CD4-positive, alpha-beta T cell treated with Interleukin-4 for 4 hours (primary cell): ENCODE results near the gene HESX1.

Source experiments
- DNase-seq: peaks from one replicate; pipeline ENCODE4 v3.0.0-alpha.2; 2020

The HESX1 gene

DNA sequence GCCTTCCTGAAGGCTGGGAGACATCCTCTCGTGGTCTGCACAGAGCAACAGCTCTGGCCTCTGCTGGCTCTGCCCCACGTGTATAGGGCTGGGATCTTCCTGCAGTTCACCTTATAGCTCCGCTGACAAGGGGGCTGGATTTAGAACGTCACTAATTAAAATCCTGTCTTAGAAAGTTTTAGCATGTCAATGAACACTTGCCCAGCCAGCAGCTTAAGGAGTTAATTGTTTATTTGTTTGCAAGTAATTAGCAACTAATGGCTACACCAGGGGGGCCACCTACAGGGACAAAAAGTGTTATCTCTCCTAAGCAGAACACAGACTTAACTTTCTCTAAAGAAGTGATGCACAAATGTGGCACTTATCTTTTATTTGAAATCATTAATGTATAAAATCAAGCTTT lies at the start of gene HESX1:
Gene HESX1, minus strand, starts transcription at position 84 of the 403 bp plus-strand sequence. Its CDS starts 60 bp downstream, at position 24.
- no peak for DNase-seq

DNA sequence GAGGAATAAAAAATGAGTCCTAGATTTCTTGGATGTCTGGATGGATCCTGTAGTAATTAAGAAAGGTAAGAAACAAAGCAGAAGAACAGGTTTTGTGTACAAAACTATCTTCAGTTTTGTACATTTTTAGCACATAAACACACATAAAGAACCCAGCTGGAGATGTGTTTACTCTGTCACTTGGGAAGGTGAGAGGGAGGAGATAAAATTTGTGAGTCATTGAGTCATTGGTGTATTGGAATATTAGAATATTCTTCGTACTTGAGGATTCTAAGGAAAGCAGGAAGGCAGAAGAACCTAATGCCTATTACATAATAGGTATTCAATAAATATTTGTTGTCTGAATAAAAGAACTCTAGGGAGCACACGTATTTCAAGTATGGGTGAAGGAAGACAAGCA lies 45.2 kb upstream of the HESX1 start:
- DNase-seq, result no peak

DNA sequence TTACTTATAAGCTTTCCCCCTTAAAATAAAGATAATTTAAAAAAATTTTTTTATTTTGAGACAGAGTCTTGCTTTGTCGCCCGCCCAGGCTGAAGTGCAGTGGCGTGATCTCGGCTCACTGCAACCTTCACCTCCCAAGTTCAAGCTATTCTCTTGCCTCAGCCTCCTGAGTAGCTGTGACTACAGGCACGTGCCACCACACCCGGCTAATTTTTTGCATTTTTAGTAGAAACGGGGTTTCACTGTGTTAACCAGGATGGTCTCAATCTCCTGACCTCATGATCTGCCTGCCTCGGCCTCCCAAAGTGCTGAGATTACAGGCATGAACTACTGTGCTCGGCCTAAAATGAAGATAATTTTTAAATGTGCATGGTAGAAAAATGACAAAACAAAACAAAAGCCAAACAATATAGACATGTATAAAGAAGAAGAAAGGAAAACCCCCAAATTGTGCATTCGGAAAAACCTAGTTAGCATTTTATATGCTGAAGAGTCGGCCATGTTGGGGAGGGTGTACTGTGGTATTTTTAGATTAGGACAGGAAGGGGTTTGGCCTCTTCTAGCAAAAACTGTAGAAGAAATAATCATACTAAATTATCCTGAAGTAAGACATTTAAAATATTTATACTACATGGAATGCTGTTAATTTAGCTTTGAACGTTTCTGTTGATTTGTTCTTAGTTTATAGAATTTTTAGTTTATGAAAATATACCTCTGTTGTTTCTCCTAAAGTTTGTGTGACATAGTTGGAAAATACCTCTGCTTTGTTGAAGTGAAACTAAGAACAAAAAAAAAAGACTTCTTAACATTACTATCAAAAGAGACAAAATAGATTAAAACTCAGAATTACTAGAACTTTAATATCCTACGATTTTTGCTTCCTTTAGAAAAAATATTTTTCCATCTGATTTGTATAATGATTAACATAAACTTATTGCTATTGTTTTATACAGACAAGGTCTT lies 35.1 kb upstream of the HESX1 start:
- DNase-seq, result no peak

DNA sequence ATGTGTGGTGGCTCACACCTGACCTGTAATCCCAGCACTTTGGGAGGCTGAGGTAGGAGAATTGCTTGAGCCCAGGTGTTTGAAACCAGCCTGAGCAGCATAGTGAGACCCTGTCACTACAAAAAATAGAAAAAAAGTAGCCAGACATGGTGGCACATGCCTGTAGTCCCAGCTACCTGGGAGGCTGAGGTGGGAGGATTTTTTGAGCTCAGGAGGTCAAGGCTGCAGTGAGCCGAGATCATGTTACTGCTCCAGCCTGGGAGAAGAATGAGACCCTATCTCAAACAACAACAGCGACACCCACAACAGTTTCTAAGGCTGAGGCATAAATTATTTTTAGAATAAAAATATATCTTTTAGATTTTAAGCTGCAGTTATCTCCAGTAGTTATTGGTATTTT lies 34.0 kb upstream of the HESX1 start:
- no peak for DNase-seq

DNA sequence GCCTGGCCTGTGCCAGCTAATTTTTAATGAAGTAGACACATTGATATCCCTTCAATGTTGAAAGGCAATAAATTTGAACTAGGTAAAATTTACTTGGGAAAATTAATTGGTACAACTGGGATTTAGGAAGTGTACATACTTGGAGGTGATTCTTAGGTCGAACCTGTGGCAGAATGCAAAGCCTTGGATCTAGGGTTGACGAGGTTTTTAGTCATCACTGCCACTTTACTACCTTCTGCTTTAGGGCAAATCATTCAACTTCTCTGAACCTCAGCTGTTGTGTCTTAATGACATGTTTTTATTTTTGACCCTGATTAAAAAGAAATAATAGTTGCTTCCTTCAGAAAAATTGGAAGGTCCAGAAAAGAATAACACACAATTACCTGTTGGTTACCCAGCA lies 30.2 kb upstream of the HESX1 start:
- DNase-seq, result no peak

DNA sequence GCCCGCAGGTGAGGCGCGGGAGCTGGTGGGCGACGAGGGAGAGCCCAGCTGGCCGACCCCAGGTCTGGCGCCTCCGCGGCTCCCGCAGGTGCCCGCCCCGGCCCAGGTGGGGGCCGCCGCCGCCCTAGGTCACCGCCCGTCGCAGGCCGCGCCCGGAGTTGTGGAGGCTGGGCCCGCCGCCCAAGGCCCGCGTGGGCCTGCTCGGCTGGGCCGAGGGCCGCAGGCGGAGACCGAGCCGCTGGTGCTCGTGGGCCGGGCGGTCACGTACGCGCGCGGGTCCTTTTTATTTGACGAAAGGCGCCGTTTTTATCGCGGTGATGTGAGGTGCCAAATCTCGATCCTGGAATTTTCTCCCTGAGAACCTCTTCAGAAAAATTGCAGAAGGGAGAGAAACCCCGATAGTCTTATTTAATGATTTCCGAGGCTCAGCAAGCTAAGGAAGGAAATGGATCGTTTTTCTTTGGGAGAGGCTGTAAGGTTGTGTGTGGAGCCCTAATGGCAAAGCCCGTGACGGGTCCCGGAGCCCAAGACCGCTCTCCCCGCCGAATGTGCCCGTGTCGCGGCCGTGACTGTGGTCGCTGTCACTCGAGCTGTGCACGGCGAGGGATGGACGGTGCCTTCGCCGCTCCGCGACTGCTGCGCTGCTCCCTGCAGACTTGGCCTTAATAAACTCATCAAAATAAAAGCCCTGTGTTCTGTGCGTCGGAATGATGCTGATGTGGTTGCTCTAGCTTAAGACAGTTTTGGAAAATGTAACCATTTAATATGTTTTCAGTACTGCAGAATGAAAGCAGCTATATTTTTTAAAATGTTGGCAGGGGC lies 28.4 kb upstream of the HESX1 start:
- peak; percentile 44 for DNase-seq

DNA sequence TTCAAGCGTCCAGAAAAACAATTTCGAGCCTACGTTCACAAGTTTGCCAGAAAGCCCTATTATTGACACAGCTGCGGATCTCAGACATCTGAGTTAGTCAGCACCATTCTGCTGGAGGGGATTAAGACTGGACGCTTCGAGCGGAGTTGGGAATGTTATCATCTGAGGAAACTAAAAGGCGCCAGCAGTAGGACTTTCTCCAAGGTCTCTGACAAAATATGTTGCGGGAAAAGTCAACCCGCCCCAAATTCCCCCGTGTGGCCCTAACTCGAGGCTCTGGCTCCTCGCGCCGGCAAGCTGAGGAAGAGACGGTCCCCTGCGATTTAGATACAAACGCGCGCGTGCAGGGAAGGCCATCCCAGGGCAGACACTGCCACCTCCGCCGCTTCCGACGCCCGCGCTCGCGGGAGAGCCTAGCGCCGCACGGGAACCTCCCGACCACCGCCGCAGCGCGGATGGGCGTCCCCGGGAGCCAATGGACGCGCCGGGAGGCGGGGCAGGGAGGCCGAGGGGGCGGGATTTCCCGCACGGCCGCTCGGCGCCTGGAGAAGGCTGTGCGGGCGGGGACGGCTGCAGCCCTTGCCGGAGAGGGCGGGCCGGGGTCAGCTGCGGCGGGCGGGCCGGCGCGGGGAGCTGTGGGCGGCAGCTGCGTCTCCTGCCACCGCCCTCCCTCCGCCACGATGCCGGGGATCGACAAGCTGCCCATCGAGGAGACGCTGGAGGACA lies 27.6 kb upstream of the HESX1 start, which contains the start of gene APPL1:
Gene APPL1, plus strand, starts transcription at position 526 of the 726 bp plus-strand sequence. Its CDS starts 155 bp downstream, at position 681.
- peak; percentile 80 for DNase-seq

DNA sequence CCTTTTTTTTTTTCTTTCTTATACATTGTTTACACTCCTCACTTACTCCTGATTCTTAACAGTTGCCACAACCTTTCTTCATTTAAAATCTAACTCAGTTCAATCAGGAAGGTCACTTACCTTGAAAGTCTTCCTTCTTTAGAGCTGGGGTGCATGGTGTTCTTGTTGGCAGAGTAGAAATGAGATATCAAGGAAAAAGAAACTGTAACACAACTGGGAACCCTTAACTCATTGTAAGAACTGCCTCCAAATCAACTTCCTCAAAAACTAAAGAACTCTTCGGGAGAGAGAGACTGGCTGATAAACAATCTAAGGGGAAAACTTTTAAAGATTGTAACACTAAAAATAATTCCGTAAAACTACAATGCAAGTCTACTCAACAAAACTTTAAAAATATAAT lies 26.4 kb upstream of the HESX1 start:
- DNase-seq, result no peak

DNA sequence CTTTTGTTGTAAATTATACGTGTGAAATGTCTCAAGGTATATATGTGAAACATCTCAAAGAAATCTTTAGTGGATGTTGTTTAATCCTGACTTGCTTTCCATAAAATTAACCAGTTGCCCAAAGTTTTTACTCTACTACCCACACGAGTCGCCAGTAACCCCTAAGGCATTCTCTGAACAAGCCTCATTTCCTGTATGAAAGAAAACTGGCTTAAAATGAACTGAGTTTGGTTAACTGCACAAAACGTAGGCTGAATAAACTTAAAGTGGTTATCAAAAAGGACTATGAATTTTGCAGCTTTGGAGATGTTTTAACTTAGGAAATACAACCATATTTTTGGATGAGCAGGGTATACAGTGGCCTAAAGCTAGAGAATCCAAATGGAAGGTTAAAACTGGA lies 25.1 kb upstream of the HESX1 start:
- no peak for DNase-seq

DNA sequence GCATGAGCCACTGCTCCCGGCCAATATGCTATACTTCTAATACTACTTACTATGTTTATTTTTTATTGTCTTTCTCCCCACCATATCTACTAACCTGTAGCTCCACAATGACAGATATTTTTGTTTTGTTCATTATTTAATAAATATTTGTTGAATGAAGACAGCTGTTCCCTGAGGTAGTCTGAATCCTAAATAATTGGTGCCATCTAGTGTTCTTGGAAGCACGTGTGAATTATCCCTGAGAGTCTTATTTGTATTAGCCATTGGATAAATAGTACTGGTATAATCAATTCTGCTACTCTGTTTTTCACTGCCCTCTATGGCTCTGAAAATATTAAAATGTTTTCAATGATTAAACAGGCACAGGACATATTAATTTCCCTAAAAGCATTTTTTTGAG lies 22.1 kb upstream of the HESX1 start:
- DNase-seq, result no peak

DNA sequence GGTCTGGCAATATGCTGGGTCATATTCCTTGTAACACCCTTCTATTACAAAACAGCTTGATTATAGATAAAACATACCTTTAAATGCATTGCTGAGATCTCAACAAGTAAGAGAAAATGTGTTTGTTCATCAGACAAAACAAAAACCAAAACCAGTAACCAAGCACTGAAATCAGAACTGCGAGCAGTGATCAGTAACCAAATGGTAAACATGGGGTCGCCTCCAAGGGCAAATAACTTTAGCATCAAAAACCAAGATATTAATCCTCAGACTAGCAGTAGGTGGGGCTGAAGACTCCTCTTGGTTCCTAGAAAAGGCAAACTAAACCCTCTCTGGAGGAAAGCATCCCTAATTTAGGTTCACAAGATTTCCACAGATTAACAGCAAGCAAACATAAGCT lies 6.6 kb upstream of the HESX1 start:
- DNase-seq, result no peak

DNA sequence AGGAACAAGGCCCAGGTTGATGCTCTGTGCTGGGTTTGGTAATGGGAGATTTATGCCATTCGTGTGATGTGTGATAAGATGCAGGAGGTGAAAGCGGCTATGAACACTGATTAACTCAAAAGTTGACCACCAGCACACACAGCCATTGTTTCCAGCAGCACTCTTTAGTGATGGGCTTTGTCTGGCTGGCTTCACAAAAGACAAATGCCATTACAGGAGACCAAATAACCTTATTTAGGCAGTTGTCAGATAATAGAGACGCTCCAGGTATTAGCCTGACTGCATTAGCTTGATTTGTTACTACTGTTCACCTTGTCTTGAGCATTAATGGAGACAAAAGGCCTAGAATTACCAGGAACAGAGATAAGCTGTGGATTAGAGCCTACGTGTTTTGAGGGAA lies 5.1 kb downstream of the HESX1 start:
- no peak for DNase-seq

DNA sequence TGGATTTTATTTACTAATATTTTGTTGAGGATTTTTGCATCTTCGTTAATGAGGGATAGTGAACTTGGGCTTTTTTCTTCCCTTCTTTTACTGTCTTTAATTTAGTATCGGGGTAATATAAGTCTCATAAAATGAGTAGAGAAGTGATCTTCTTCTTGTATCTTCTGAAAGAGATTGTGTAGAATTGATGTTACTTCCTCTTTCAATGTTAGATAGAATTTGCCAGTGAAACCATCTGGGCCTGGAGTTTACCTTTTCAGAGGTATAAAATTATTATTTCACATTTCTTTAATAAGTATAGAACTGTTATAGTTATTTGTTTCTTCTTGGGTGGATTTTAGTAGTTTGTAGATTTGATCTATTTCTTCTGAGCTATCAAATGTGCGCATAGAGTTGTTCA lies 7.8 kb downstream of the HESX1 start:
- no peak for DNase-seq

DNA sequence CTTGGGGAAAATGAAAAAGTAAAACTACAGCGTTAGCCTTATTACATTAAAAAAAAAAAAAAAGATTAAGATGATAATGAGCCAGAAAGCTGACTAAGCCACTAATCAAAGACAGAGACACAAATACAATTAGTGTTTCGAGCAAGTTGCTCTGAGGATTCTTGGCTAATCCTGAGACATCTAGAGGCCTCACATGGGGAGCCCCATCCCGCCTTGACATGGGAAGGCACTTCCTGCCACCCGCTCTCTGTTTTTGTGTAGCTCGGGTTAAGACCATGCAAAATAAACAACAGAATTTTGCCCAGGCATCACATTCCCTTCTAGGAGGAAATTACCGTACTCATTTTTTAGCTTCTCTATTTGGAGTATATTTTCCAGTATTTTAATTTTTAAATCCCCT lies 15.3 kb downstream of the HESX1 start:
- DNase-seq, result no peak

DNA sequence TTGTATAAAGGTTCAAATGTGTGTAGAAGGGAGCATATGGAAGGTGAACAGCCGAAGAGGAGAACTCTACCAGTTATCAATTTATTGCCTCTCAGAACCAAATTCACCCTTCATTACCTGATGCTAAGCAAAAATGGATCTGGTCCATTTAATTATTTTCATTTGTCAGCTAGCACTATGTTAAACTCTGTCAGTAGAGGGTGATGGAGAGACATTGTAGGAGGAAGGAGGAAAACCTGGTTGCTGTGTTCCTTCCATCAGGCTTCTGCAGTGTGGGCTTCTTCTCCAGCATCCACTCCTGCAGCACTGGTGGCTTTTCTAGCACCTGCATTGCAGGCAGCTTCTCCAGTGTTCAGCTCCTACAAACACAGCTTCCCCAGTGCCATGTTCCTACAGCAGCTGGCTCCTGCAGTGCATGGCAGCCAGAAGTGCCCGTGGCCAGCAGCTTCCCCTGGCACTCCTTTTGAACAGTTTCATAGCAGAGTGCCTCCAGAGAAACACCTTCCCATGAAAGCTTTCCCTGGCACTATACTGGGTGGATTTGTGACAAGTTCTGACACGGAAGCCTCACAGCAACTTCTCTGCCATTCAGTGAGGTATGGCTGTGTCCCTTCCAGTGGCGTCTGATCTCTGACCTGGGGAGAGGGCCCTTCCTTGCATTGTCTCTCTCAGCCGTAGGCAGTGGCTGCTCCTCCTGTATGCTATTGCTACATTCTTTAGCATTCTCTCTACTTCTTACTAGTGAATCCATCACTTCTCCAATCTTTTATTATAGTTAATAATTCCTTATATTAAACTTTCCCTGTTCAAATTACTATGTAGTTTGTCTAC lies 20.0 kb downstream of the HESX1 start:
- no peak for DNase-seq

DNA sequence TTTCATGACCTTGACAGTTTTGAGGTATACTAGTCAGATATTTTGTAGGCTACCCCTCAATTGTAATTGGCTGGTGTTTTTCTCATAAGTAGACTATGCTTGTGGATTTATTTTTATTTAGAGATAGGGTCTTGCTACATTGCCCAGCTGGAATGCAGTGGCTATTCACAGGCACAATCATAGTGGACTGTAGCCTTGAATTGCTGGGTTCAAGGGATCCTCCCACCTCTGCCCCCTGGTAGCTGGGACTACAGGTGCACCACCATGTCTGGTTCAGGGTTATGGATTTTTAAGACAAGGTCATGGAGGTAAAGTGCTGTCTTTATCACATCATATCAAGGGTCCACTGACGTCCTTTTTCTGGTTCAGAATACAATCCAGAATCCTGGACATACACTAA lies 23.7 kb downstream of the HESX1 start:
- no peak for DNase-seq

DNA sequence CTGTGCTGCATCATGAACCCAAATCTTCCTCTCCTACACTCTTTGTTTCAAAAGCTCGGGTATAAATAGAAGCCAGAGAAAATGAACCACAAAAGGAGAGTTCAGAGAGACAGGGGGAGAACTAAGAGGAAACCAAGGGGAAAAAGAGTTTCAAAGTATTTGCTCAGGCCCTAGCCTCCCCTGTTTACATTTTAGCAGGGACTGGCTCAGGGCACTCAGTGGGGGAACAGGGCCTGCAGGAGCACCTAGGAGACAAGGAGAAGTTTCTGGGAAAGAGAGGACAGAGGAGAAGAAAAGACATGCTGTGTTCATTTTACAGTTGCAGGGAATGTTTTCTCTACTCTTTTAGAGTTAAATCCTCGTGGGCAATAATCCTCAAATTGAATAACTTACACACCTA lies 26.1 kb downstream of the HESX1 start:
- DNase-seq, result no peak

DNA sequence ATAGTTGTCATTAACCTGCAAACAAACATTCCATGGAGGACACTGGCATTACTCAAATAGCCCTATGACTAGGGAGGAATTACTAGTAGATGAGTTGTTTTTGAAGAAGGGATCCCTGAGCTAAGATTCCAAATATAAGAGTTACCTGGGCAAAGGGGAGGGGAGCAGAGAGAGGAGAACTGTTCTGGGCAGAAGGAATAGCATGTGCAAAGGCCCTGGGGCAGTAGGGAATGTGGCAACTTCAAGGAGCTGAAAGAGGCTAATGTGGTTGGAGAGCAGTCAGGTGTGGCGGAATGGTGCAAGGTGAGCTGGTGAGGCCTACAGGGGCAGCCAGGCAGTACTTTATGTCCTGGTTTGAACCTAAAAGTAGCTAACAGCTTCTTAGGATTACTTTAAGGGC lies 28.8 kb downstream of the HESX1 start:
- no peak for DNase-seq

DNA sequence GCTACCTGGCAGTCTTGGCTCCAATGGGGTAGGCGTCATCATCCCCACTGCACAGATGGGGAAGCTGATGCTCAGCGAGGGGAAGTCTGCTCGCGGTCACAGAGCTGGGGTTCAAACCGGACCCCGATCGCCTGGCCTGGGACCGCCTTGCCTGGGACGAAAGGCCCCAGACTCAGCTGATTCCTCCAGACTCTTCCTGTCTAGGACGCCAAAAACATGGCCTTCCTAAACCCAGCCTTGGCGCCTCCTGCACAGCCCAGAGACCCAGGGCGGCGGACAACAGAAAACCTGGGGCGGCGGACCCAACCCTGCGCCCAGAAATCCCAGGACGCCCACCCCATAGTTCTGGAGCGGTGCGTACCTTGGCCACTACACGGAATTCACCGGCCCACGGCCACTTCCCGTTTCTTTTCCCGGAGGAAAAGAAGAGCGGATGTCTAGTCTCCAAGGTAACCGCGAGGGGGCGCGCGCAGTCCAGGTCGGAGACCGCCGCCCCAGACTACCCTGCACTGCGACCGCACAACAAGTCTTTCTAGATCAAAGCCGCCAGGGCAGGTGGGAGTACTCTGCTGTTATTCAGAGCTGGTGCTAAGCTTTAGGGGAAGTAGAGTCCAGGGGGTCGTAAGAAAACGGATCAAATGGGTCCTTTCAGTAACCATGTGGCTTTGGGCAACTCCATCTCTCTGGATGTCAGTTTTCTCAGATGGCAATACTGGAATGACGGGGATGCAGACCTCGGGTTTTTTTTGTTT lies 29.7 kb downstream of the HESX1 start:
- peak; percentile 29 for DNase-seq

DNA sequence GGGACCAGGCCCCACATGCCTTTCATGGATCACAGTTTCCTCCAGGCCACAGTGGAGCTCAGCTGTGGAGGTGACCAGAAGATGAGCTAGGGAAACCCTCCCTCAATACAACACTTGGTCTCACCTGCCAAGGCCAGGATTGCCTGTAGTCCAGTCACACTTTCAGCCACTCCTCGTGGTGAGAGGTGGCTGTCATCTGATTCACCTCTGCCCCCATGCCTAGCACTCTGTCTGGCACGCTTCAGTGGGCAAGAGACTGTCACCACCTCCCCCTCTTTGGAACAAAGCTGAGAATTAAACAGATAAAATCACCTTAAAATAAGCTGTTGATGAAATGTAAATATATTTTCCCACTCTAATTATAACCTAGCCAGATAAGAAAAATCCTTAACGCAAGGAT lies 30.7 kb downstream of the HESX1 start:
- no peak for DNase-seq

DNA sequence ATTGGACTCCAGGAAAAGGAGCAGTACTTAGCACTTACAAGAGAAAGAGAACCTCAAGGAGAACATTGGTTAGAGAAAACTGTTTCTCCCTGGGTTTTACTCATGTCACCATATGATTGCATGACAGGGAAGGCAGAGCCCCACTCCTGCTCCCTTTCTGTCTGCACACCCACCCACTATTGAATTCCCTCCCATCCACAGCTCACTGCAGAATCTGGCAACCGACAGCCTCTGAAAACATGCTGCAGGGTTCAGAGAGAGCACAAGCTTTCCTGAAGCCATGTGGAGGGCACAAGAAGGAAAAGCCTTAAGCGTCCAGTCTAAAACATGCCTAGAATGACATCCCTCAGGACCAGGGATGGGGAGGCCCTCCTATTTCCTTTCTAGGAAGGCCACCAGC lies 31.6 kb downstream of the HESX1 start:
- DNase-seq, result no peak

DNA sequence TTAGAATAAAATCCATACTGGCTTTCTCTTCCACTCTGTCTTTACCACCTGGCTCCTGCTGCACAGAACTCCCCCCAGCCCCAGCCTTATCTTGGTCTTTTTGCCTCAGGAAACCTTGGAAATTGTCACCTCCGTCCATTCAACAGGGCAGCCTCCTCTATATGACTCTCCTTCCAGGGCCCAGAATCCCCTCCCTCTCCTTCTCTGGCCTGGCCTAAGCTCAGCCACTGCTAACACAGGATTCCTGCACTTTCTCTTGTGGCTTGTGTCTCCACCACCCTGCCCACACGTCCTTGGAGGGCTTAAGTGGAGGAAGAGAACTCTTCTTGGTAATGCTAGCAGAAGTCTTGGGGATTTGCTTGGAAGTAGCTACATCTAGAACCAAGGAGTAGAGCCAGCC lies 33.1 kb downstream of the HESX1 start:
- no peak for DNase-seq
